Loucy (cell line): ENCODE data around the gene ADM5.

ENCODE experiments used
- H2AFZ ChIP-seq: fragments of 200-600 bp; sonication (generic); 2 replicates; pipeline ENCODE4 v1.6.0; 2016; ENCODE audit warnings: antibody characterized with exemption, mild to moderate bottlenecking, low read length, moderate library complexity
- H3F3A ChIP-seq: fragments of 200-600 bp; 2 replicates; pipeline ENCODE4 v1.6.0; 2016; ENCODE audit warnings: antibody characterized with exemption, low read depth, mild to moderate bottlenecking
- H3K27me3 ChIP-seq: fragments of 200-600 bp; sonication (generic); 2 replicates; pipeline ENCODE4 v1.6.1; 2014; ENCODE audit warnings: low read length, mild to moderate bottlenecking; ENCODE audit not compliant: insufficient read depth, poor library complexity, severe bottlenecking
- H3K36me3 ChIP-seq: fragments of 200-600 bp; sonication (generic); 2 replicates; pipeline ENCODE4 v1.6.1; 2016; ENCODE audit warnings: low read length; ENCODE audit not compliant: insufficient read depth
- H3K4me1 ChIP-seq: fragments of 200-600 bp; sonication (generic); 2 replicates; pipeline ENCODE4 v1.5.1; 2014; ENCODE audit warnings: low read length, mild to moderate bottlenecking; ENCODE audit not compliant: insufficient read depth, poor library complexity, severe bottlenecking
- H3K4me2 ChIP-seq: fragments of 200-600 bp; sonication (generic); 2 replicates; pipeline ENCODE4 v1.6.0; 2014; ENCODE audit warnings: antibody characterized with exemption, low read length, low read depth, mild to moderate bottlenecking; ENCODE audit not compliant: poor library complexity, severe bottlenecking
- H3K4me3 ChIP-seq: fragments of 200-600 bp; sonication (generic); 2 replicates; pipeline ENCODE4 v1.5.1; 2014; ENCODE audit warnings: low read length, mild to moderate bottlenecking, mixed read lengths; ENCODE audit not compliant: poor library complexity, severe bottlenecking
- H3K79me2 ChIP-seq: fragments of 200-600 bp; sonication (generic); 2 replicates; pipeline ENCODE4 v1.6.1; 2014; ENCODE audit warnings: low read length; ENCODE audit not compliant: insufficient read depth
- H3K9ac ChIP-seq: fragments of 200-600 bp; sonication (generic); 2 replicates; pipeline ENCODE4 v1.6.0; 2014; ENCODE audit warnings: mild to moderate bottlenecking, low read depth, low read length, moderate library complexity; ENCODE audit not compliant: poor library complexity, severe bottlenecking
- H3K9me2 ChIP-seq: fragments of 200-600 bp; sonication (generic); replicated peaks from 2 replicates; pipeline ENCODE4 v1.6.1; 2016; ENCODE audit warnings: low read depth, low read length, mixed read lengths
- H3K9me3 ChIP-seq: fragments of 200-600 bp; sonication (generic); 2 replicates; pipeline ENCODE4 v1.6.1; 2014; ENCODE audit warnings: mild to moderate bottlenecking, antibody characterized with exemption, low read length, low read depth; ENCODE audit not compliant: insufficient read depth
- H4K20me1 ChIP-seq: fragments of 200-600 bp; sonication (generic); 2 replicates; pipeline ENCODE4 v1.6.0; 2014; ENCODE audit warnings: antibody characterized with exemption, low read length, mild to moderate bottlenecking; ENCODE audit not compliant: insufficient read depth, poor library complexity, severe bottlenecking
- EZH2phosphoT487 ChIP-seq: fragments of 200-600 bp; IDR thresholded peaks from 2 replicates; pipeline ENCODE4 v1.6.1; 2018; ENCODE audit warnings: antibody characterized with exemption, mild to moderate bottlenecking, moderate library complexity, borderline replicate concordance
- TF ChIP-seq, protein P1 (sequence below): fragments of 200-600 bp; sonication (generic); conservative IDR thresholded peaks from 2 replicates; pipeline ENCODE4 v1.5.1; 2014; ENCODE audit warnings: mild to moderate bottlenecking, antibody characterized with exemption, low read length

Gene ADM5

GRCh38 chr19:49700563-49700962 is 11.2 kb downstream of the ADM5 start:
- no peak overlapping the region for H2AFZ ChIP-seq
- no peak overlapping the region for H3K4me2 ChIP-seq
- H3K9me3 ChIP-seq: no peaks in the 10 kb centered on the region
- no peaks in the 10 kb centered on the region for H3K36me3 ChIP-seq
- TF ChIP-seq, protein P1, sequence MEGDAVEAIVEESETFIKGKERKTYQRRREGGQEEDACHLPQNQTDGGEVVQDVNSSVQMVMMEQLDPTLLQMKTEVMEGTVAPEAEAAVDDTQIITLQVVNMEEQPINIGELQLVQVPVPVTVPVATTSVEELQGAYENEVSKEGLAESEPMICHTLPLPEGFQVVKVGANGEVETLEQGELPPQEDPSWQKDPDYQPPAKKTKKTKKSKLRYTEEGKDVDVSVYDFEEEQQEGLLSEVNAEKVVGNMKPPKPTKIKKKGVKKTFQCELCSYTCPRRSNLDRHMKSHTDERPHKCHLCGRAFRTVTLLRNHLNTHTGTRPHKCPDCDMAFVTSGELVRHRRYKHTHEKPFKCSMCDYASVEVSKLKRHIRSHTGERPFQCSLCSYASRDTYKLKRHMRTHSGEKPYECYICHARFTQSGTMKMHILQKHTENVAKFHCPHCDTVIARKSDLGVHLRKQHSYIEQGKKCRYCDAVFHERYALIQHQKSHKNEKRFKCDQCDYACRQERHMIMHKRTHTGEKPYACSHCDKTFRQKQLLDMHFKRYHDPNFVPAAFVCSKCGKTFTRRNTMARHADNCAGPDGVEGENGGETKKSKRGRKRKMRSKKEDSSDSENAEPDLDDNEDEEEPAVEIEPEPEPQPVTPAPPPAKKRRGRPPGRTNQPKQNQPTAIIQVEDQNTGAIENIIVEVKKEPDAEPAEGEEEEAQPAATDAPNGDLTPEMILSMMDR: no peak
- no peak overlapping the region for H3K4me3 ChIP-seq
- H3K9me2 ChIP-seq: no peaks in the 10 kb centered on the region
- no peak overlapping the region for H3K9ac ChIP-seq
- no peaks in the 10 kb centered on the region for H3F3A ChIP-seq
- H3K27me3 ChIP-seq: no peaks in the 10 kb centered on the region
- no peaks in the 10 kb centered on the region for H4K20me1 ChIP-seq
- H3K4me1 ChIP-seq: no peaks in the 10 kb centered on the region
- H3K79me2 ChIP-seq: no peaks in the 10 kb centered on the region

DNA sequence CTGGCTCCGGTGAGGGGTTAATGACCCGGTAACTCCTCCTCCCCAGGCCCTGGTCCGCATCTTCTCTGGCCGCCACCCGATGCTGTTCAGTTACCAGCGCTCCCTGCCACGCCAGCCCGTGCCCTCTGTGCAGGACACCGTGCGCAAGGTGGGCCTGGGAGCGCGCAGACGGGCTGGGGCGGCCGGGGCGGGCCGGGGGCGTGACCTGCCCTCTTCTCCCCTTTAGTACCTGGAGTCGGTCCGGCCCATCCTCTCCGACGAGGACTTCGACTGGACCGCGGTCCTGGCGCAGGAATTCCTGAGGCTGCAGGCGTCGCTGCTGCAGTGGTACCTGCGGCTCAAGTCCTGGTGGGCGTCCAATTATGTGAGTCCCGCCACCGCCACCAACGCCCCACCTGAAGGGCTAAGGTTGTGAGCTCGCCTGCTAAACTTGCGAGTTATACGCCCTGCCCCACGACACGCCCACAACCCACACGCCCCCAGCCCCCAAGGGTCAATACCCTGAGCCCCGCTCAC is 11.9 kb downstream of the ADM5 start:
- H3K9me3 ChIP-seq: no peaks in the 10 kb centered on the region
- no peaks in the 10 kb centered on the region for H4K20me1 ChIP-seq
- H2AFZ ChIP-seq: no peak overlapping the region
- no peaks in the 10 kb centered on the region for H3K9me2 ChIP-seq
- no peak for TF ChIP-seq EZH2phosphoT487
- TF ChIP-seq, protein P1: no peak
- H3K36me3 ChIP-seq: no peaks in the 10 kb centered on the region
- H3K27me3 ChIP-seq: no peaks in the 10 kb centered on the region
- H3K9ac ChIP-seq: no peak overlapping the region
- H3F3A ChIP-seq: no peaks in the 10 kb centered on the region
- H3K4me3 ChIP-seq: no peak overlapping the region
- H3K4me1 ChIP-seq: no peaks in the 10 kb centered on the region
- no peak overlapping the region for H3K4me2 ChIP-seq
- no peaks in the 10 kb centered on the region for H3K79me2 ChIP-seq

DNA sequence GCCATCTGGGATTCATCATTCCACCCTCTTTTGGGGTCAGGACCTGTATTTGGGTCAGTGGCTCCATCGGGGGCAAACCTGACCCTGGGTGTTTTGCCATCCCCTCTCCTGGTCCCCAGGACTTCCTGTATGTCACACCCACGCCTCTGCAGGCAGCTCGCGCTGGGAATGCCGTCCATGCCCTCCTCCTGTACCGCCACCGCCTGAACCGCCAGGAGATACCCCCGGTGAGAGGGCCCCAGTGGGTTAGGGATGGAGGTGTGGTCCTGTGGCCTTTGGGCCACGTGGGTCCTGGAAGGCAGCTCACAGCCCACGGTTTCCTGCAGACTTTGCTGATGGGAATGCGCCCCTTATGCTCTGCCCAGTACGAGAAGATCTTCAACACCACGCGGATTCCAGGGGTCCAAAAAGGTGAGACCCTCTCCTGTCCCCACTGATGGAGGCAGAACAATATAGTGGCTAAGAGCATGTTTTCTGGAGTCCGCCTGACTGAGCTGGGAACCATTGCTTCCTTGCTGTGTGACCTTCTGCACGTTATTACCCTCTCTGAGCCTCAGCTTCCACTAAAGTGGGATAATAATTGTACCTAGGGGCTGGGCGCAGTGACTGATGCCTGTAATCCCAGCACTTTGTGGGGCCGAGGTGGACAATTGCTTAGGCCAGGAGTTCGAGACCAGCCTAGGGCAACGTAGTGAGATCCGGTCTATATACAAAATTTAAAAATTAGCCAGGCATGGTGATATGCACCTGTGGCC is 15.7 kb downstream of the ADM5 start:
- Histone ChIP-seq H3F3A (no peaks in the 10 kb centered on the region), H3K4me2 (no peak overlapping the region), H3K9ac (no peak overlapping the region), H3K4me1 (no peaks in the 10 kb centered on the region), H3K27me3 (no peaks in the 10 kb centered on the region), H3K9me2 (no peaks in the 10 kb centered on the region), H3K9me3 (no peaks in the 10 kb centered on the region), H3K79me2 (no peaks in the 10 kb centered on the region), H2AFZ (no peak overlapping the region), H4K20me1 (no peaks in the 10 kb centered on the region), H3K36me3 (no peaks in the 10 kb centered on the region), H3K4me3 (no peak overlapping the region)
- no peak for TF ChIP-seq EZH2phosphoT487
- TF ChIP-seq, protein P1: no peak
